ENCODE results near the gene FGL2.

GRCh38 chr7:77216181-77216845 is 16.7 kb upstream of the FGL2 start:
- no peak for TF ChIP-seq CTCF (IDR thresholded peaks at IDR 0.05)
- no peak for TF ChIP-seq ZFX (IDR thresholded peaks at IDR 0.05; ENCODE audit: borderline replicate concordance)

Measured in 22Rv1 (cell line).